Renal pelvis (tissue), 4 donors: ENCODE results near the gene BAD. TPM values are rescaled to one million over a fixed set of nuclear protein-coding genes. Genes with fewer than 3 reads are reported as not detected.

ENCODE experiments used
- DNase-seq: peaks from one replicate; pipeline ENCODE4 v3.0.0-alpha.2; 2013
- polyA plus RNA-seq, 3 donors: library from polyadenylated mRNA; unstranded; fragments of 120-200 nt; gene quantifications; one replicate each; pipeline ENCODE4 v1.2.1, GENCODE V29; 2013; ENCODE audit not compliant: insufficient read length in 3 of 3

The BAD gene
- polyA plus RNA-seq, 3 donors, result 51.8 to 67.3 (median 61.2) TPM

DNA sequence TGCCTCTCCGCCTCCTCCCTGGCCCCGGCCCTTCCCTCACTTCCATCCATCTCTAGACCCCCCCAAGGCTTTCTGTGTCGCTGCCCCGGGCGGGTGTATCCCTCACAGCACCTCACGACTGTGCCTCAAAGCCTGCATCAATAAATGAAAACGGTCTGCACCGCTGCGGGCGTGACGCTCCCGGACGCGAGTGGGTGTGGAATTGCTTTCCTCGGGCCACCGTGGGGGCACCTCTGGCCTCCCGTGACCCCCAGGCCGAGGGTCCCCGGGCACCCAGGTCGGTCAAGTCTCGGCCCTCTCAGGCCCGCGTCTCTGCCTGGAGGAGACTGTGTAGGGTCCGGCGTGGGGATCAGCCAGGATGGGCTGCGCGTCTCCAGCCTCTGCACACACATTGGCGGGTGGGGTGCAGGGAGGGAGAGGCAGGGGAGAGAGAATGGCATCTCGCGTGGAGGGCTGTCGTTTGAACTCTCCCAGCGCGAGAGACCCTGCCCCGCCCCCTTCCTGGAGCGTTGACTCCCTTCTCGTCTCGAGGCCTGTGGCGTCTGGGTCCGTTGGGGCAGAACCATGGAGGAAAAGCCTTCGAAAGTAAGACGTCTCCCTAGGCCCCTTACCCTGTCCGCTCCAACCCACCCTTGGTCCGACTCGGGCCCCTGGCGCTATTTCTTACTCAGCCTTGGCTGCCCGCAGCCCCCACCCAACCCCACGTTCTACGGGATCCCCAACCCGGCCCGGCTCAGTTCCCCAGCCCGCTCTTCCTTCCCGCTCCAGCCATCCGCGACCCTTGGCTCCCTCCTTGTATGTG is 15.6 kb upstream of the BAD start, which contains the start of gene CATSPERZ:
Gene CATSPERZ, plus strand, starts transcription at position 512 of the 802 bp plus-strand sequence. Its CDS starts 53 bp downstream, at position 565.
- no peak for DNase-seq

DNA sequence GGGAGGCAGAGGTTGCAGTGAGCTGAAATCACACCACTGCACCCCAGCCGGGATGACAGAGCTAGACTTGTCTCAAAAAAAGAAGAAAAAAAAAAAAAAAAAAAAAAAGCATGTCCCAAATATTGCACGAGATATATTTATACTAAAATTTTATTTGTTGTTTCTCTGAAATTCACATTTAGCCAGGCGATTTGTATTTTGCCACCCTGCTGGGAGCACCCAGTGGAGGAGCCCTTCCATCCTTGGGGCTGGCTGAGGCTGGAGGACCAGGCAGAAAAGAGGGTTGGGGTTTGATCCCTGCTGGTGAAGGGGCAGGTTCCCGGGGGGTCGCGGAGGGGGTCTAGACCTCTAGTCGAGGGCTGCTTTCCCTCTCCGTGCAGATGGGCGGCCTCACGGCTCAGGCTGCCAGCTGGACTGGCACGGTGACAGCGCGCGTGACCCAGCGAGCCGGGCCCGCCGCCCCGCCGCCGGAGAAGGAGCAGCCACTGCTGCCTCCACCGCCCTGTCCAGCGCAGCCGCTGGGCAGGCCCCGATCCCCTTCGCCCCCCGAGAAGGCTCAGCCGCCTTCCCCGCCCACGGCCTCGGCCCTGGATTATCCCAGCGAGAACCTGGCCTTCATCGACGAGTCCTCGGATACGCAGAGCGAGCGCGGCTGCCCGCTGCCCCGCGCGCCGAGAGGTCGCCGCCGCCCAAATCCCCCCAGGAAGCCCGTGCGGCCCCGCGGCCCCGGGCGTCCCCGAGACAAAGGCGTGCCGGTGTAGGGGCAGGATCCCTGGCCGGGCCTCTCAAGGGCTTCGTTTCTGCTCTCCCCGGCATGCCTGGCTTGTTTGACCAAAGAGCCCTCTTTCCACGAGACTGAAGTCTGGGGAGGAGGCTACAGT is 14.7 kb upstream of the BAD start:
- DNase-seq, result no peak

DNA sequence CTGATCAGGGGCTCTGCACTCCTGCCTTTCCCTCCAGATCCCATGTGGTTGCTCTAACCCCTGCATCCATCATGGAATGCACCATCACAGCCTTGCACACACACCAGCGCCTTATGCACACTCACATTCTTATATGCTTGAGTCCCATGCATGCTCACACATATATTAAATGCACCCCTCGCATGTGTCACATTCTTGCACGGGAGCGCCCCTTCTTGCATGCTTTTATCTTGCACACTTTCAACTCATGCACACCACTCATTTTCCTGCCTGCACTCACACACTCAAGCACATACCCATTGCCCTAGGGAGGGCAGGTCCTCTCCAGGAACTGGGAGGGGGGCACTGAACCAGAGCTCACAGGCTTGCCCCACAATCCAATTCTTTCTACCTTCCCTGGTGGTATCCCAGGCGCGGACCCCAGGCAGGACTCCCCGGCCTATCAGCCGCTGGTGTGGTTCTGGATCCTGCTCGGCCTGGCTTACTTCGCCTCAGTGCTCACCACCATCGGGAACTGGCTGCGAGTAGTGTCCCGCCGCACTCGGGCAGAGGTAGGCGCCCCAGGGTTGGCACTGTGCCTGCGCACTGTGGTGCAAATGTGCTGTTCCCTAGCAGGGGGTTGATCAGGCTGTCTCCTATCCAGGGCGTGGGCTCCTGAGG is 13.4 kb upstream of the BAD start:
- DNase-seq, result no peak

DNA sequence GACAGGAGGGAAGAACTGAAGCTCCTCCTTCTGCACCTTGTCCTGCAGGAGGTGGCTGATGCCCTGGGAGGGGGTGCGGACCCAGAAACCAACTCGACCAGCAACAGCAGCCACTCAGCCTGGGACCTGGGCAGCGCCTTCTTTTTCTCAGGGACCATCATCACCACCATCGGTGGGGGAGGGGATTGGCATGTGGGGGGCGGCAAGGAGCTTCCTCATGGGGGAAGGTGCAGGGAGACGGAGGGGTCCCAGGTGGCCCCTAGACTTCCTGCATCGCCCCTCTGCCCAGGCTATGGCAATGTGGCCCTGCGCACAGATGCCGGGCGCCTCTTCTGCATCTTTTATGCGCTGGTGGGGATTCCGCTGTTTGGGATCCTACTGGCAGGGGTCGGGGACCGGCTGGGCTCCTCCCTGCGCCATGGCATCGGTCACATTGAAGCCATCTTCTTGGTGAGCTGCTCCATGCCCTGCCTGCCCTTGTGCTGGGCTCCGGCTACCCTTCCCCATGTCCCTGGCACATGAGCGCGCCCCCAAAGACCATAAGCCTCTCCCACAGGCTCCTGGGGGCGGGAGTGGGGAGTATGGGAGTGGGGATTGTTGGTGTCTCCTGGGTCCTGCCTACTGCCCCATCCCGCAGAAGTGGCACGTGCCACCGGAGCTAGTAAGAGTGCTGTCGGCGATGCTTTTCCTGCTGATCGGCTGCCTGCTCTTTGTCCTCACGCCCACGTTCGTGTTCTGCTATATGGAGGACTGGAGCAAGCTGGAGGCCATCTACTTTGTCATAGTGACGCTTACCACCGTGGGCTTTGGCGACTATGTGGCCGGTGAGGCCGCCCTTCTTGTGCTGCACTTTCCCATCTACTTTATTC is 12.6 kb upstream of the BAD start:
- no peak for DNase-seq

DNA sequence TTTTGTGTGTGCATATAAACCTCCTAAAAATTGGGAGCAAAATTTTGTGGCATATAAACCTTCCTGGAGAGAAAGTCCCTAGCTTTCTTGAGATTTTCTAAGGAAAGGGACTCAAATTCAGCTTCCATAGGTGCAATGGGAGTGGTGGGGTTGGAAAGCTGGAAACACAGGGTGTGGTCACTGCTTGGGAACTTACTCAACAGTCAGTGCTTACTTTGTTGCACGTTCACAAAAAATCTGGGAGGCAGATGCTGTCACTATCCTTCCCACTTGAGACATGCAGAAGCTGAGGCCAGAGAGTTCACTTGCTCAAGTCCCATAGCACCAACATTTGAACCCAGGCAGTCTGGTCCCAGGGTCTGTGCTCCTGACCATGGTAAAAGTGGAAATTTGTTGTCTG is 11.8 kb upstream of the BAD start:
- no peak for DNase-seq

DNA sequence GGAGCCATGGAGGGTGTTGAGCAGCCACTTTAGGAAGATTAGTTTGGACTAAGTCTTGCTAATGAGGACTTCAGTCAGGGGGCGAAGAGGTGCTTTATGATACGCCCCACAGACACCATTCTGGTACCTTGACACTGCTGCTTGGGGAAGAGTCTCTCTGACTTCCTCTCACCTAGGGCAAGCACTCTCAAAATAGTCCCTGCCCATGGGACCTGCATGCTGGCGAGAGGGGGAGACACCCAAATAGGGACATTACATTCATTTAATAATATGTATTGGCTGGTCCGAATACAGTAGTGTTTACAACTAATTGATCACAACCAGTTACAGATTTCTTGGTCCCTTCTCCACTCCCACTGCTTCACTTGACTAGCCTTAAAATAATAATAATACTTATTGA is 11.3 kb upstream of the BAD start:
- DNase-seq, result no peak

DNA sequence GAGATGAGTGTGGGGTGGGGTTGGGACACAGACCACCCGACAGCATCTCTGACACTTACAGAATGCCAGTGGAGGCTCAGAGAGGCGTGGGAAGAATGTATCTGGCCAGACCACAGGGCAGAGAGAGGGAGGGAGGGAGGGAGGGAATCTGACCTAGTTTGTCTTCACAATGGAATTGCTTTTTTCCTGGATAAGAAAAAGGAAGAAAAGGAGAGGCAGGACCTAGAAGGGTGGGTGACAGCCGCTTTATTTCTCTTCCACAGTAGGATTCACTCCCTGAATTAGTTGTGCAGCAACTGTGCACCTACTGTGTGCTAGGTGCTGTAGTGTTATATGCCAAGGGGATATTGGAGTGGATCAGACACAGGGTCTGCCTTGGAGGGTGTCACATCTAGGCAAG is 10.3 kb upstream of the BAD start:
- no peak for DNase-seq

DNA sequence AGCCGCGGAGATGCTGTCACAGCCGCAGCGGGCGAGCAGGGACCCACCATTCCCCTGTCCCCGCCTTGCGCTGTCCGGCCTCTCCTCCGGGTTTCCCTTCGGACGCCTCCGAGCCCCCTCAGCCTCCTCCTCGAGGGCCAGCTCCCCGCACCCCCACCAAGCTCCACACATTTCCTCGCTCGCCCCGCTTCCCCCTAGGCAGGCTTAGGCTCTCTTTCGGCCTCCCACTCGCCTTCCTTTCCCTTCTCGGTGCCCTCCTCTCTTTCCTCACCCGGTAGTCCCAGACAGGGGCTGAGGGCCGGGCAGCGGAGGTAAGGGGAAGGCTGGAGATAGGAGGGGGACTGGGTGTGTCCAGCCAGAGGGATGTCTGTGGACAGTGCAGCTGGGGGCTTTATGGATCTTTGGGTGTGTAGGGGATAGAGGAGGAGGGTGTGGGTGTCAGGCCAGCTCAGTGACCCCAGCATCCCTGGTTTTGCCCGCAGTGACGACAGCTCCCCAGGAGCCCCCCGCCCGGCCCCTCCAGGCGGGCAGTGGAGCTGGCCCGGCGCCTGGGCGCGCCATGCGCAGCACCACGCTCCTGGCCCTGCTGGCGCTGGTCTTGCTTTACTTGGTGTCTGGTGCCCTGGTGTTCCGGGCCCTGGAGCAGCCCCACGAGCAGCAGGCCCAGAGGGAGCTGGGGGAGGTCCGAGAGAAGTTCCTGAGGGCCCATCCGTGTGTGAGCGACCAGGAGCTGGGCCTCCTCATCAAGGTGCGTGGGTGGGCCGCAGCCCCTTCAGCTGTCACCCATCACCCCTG is 8.2 kb upstream of the BAD start:
- DNase-seq, result no peak

DNA sequence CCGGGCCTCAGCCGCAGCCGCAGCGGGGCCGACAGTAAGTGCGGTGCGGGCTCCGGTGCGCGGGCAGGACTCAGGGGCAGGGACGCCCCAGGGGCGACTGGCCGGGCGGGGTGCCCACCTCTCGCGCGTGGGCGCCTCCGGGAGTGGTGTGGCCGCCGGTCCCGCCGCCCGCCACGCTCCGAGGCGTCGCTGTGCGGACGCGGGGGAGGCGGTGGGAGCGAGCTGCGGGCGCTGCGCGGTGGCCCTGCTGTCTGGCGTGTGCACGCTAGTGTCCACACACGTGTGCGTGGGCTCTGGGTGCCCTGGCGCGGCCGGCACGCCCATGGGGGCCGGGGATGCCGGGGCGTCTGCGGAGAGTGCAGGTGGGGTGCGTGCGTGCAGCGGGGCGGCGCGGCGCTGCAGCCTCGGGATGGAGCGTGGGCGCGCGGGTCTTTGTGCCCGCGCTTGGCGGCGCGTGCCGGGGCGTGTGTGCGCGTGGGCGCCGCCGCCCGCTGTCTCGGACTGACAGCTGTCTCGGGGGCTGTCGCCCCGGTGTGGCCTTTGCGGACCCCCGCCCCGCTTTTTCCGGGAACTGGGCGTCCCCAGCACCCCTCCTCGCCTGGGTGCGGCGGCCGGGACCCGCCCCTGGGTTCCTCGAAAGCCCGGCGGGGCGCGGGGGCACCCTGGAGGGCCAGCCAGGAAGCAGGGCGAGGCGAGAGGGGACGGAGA is 7.4 kb upstream of the BAD start:
- DNase-seq, result no peak

DNA sequence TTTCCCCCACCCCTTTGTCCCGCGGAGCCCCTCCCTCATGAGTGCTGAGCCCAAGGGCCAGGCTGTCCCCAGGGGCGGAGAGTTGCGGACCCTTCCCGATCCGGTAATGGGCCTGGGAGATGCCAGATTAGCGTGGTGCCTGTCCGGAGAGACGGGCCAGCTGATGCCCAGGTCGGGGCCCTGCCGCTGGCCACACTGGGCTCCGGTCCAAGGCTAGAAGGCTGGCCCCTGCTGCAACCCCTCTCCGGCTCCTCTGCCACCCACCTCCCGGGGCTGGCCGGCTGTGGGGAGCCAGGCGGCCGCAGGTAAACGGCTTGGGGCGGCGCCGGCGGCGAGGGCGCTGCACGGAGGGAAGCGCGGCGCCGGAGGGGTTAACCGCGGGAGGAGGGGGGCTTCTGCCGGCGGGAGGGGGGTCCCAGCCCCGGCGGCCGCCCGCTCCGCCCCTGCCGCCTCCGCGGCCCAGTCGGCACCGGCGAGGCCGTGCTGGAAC is 6.8 kb upstream of the BAD start, which contains the start of gene KCNK4:
Gene KCNK4, plus strand, starts transcription at position 41 of the 490 bp plus-strand sequence. CDS start 1,717 bp downstream, outside the sequence.
- DNase-seq, result no peak

DNA sequence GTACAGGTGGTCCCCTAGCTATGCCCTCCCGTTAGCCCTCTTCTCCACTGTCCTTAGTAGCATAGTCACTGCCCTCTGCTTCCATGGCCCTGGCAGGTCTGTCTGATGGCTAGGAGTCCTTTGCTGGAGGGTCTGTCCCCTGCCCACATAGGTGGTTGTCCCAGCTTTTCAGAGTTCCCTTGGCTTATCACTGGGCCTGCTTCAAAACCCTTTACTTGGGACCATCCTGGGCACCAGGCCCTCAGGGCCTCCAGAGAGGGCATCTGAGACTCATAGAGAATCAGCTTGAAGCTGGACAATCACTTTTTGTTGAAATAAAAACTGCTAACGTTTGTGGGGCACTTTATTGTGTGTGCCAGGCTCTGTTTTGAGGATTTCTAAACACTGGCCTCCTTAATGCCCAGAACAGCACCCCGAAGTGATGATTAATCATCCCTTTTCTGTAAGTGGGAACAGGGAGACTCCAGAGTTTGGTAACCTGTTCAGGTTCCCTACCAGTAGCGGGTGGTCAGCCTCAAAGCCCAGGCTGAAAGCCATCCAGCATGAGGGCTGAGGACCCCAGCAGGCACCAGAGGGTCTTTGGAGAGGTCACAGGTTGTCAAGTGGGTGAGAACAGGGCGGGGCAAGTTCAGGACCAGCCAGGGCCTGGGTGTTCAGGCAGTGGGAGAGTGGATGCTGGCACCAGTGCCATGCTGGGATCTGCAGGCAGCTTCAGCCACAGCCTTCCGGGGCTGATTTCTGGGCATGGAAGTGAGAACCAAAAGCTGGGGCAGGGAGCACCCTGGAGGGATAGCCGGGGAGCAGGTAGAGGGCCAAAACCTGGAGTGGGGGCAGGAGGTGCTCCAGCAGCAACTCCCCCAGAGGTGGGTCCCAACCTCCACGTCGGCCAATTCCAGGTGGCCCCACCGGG is 6.1 kb upstream of the BAD start:
- DNase-seq, result no peak

DNA sequence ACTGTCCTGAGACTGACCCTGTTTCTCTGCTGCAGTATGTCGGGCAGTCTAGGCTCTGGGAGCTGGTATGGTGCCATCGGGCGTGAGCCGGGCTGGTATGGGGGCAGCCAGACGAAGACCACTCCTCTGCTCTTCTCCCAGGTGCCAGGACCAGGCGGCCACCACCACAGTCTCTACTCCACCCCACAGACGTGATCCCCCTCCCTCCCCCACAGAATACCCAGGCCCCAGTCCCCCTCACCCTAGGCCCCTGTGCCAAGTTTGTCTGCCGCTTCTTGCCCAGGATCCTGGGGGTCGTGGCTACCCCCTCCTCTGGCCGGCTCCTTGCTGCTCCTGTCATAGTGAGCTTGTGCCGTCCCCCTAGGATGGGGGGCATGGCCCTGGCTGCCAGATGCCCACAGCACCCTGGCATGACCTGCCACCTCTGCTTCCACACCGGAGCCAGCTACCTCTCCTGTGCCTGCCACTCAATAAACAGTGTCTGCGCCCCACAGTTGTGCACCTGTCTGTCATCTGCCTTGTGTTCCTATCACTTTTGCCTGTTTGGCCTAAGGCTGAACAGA is 4.6 kb upstream of the BAD start:
- DNase-seq, result no peak

DNA sequence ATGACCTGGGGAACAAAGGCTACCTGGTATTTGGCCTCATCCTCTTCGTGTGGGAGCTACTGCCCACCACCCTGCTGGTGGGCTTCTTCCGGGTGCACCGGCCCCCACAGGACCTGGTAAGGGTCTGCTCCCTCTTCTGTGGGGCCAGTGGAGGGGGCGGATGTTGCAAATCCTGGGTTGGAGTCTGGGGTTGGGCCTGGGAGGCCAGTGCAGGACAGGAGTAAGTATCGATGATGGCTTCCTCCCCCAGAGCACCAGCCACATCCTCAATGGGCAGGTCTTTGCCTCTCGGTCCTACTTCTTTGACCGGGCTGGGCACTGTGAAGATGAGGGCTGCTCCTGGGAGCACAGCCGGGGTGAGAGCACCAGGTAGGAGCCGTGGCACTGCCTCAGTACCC is 3.9 kb upstream of the BAD start:
- DNase-seq, result no peak

DNA sequence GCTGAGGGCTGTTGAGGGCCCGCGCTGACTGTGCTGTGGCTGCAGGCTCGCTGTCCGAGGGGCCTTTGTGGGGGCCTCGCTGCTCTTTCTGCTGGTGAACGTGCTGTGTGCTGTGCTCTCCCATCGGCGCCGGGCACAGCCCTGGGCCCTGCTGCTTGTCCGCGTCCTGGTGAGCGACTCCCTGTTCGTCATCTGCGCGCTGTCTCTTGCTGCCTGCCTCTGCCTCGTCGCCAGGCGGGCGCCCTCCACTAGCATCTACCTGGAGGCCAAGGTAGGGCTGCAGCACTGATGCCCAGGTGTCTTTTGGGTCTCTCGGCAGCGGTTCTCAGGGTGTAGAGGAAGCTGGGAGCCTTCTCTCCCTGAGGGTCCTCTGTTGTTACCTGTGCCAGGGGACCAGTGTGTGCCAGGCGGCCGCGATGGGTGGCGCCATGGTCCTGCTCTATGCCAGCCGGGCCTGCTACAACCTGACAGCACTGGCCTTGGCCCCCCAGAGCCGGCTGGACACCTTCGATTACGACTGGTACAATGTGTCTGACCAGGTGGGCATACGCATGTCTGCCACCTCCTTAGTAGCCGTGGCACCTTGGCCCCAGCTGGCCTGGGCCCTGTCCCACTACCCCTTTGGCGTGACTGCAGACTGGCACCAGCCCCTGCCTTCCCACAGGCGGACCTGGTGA is 3.3 kb upstream of the BAD start:
- no peak for DNase-seq

DNA sequence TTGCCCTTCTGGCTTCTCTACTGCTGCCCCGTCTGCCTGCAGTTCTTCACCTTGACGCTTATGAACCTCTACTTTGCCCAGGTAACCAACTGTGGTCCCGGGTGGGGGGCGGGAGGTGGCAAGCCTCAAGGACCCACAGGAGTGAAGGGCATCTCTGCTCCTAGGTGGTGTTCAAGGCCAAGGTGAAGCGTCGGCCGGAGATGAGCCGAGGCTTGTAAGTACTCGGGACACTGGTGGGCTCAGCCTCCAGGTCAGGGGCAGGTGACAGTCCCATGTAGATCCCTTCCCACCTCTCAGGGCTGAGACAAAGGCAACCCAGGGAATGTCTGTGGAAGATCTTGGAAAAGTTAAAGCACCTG is 2.3 kb upstream of the BAD start:
- no peak for DNase-seq

DNA sequence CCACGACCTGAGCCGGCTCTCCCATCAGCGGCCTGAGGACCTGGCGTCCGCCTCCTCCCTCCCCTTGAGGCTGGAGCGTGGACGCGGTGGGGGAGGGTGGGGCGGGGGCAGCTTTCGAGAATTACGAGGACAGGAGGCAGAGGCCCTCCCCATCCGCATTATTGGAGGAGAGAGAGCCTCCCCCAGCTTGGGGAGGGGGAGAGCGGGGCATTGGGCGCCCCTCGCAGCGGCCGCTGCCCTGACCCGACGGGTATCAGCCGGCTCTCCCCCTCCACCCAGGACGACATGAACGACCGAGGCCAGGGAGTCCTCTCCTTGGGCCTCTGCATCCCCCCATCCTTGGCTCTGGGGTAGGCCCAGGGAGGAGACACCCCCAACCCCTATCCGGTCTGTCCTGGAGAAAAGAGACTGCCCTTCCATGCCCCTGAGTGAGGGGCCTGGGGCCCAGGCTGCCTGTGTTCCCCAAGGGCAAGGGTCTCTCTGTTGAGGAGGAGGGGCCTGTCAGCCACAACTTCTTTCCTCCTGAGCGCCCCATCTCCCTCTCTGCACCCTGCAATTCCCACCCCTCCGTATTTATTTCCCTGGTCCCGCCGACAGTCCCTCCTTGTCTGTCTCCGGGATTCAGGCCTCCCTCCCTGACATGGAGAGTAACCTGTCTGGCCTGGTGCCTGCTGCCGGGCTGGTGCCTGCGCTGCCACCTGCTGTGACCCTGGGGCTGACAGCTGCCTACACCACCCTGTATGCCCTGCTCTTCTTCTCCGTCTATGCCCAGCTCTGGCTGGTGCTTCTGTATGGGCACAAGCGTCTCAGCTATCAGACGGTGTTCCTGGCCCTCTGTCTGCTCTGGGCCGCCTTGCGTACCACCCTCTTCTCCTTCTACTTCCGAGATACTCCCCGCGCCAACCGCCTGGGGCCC is 1.7 kb upstream of the BAD start:
- DNase-seq, result no peak
